ENCODE measurements around the gene C8G. TPM values are rescaled to one million over a fixed set of nuclear protein-coding genes. Genes with fewer than 3 reads are reported as not detected.

Gene C8G
- total RNA-seq, 6 experiments from 2014 or later, result 248 to 755 (median 453) TPM

DNA sequence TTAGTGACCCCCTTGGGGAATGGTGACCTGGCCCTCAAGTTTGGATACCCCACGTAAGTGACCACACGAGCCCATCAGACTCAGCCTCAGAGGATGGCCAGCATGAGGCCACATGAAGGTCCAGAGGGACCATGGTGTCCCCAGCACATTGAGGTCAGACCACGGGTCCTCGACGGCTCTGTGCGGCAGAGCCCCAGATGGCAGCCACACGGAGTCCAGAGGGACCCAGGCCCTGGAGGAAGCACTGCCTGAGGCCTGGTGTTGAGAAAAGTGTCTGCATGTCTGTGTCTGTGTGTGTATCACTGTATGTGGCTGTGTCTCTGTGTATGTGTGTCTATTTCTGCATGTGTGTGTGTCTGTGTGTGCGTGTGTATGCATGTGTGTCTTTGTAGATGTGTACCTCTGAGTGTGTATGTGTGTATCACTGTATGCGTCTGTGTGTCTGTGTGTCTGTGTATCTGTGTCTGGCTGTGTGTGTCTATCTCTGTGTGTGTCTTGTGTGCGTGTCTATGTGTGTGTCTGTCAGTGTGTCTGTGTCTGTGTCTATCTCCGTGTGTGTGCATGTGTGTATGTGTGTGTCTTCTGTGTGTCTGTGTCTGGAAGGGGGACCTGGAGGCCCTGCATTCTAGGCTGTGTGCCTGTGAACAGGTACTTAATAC lies 38.7 kb downstream of the C8G start:
- H3K27ac ChIP-seq, result no peak overlapping the region
- no peaks in the 10 kb centered on the region for H3K9me3 ChIP-seq
- no peak for DNase-seq
- TF ChIP-seq CTCF (IDR thresholded peaks at IDR 0.05) (no peak), POLR2A (IDR thresholded peaks at IDR 0.05) (no peak)
- H3K4me1 ChIP-seq, result no peaks in the 10 kb centered on the region
- intact Hi-C loops (cut with DNase I), result no loop called here
- H3K36me3 ChIP-seq, result no peaks in the 10 kb centered on the region
- 63% methylated on average over 3 of the region's 11 CpGs for WGBS (ENCODE audit: insufficient coverage, low coverage, low lambda C conversion rate, missing lambda C conversion rate)
- H3K4me3 ChIP-seq, result no peak overlapping the region
- ATAC-seq, result no peak
- no peaks in the 10 kb centered on the region for H3K27me3 ChIP-seq

GRCh38 chr9:136984464-136985026 lies 39.5 kb downstream of the C8G start:
- no peak for TF ChIP-seq CTCF (IDR thresholded peaks at IDR 0.05)
- TF ChIP-seq POLR2A (IDR thresholded peaks at IDR 0.05), result no peak
- intact Hi-C loops (cut with DNase I), result no loop called here
- H3K9me3 ChIP-seq, result no peaks in the 10 kb centered on the region
- H3K27ac ChIP-seq, result no peak overlapping the region
- DNase-seq (no peak), ATAC-seq (no peak)
- no peaks in the 10 kb centered on the region for H3K4me1 ChIP-seq
- WGBS (ENCODE audit: insufficient coverage, low coverage, low lambda C conversion rate, missing lambda C conversion rate), result 44% methylated on average over 17 of the region's 29 CpGs
- no peak overlapping the region for H3K4me3 ChIP-seq
- no peaks in the 10 kb centered on the region for H3K27me3 ChIP-seq
- no peaks in the 10 kb centered on the region for H3K36me3 ChIP-seq

- no peaks in the 10 kb centered on the region for H3K4me1 ChIP-seq
- intact Hi-C loops (cut with DNase I), result no loop called here
- TF ChIP-seq POLR2A (IDR thresholded peaks at IDR 0.05) (no peak), CTCF (IDR thresholded peaks at IDR 0.05) (no peak)
- no peaks in the 10 kb centered on the region for H3K9me3 ChIP-seq
- no peak for DNase-seq
- no peak overlapping the region for H3K27ac ChIP-seq
- H3K4me3 ChIP-seq, result no peak overlapping the region
- H3K27me3 ChIP-seq, result no peaks in the 10 kb centered on the region
- ATAC-seq, result no peak
- no peaks in the 10 kb centered on the region for H3K36me3 ChIP-seq
- 26% methylated on average over 12 of the region's 48 CpGs for WGBS (ENCODE audit: insufficient coverage, low coverage, low lambda C conversion rate, missing lambda C conversion rate)
Measured at GRCh38 chr9:136985027-136985602, 40.1 kb downstream of the C8G start.

DNA sequence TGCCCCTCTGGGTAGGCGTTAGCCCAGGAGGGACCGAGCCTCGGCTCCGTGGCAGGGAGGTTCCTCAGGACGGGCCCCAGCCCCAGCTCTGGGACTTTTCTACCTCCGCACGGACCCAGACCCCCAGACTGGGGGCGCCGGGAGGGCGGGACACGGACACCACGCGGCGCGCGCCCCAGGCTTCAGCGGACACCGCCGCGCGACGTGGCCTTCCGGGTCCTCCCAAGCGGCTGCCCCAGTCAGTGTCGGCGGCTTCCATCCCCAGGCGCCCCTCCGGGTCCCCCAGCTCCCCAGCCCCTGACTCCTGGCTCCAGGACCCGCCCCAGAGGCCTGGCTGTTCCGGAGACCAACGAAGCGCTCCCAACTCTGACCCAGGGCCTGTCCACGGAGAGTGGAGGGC lies 40.8 kb downstream of the C8G start:
- 35% methylated on average over 22 of the region's 33 CpGs for WGBS (ENCODE audit: insufficient coverage, low coverage, low lambda C conversion rate, missing lambda C conversion rate)
- no peaks in the 10 kb centered on the region for H3K27me3 ChIP-seq
- DNase-seq (no peak), ATAC-seq (no peak)
- no peak overlapping the region for H3K4me3 ChIP-seq
- H3K4me1 ChIP-seq, result no peaks in the 10 kb centered on the region
- intact Hi-C loops (cut with DNase I), result no loop called here
- H3K36me3 ChIP-seq, result no peaks in the 10 kb centered on the region
- TF ChIP-seq POLR2A (IDR thresholded peaks at IDR 0.05), result no peak
- TF ChIP-seq CTCF (IDR thresholded peaks at IDR 0.05), result no peak
- H3K27ac ChIP-seq, result no peak overlapping the region
- H3K9me3 ChIP-seq, result no peaks in the 10 kb centered on the region

Data from right lobe of liver (tissue), 6 donors.